Measurements from ENCODE around the gene CCDC92. TPM values are rescaled to one million over a fixed set of nuclear protein-coding genes. Genes with fewer than 3 reads are reported as not detected.

The CCDC92 gene
- polyA plus RNA-seq, 2 donors: 14.0 to 17.5 TPM

DNA sequence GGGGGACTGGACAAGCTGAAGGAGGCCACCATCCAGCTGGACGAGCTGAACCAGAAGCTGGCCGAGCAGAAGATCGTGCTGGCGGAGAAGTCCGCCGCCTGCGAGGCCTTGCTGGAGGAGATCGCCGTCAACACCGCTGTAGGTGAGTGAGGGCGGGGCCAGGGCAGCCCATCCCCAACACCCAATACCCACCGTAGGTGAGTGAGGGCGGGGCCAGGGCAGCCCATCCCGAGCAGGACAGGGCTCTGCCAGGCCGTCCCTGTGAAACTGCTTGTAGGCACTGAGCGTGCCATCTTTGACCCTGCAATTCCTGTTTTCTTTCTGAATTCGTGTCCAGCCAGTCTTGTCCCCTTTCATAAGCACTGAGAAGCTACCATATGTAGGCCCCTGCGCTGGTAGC lies 74.0 kb downstream of the CCDC92 start:
- H3K27me3 ChIP-seq (ENCODE audit: control insufficient read depth in 1 of 2, insufficient read depth in 2 of 2, low read length in 2 of 2): no peaks in the 10 kb centered on the region
- H3K4me1 ChIP-seq (ENCODE audit: control insufficient read depth in 2 of 2, insufficient read depth in 2 of 2, low read length in 1 of 2): no peaks in the 10 kb centered on the region
- H3K36me3 ChIP-seq (ENCODE audit: control insufficient read depth in 2 of 2, insufficient read depth in 2 of 2, low read length in 1 of 2): no peaks in the 10 kb centered on the region
- 88 to 90% methylated on average over 18 of the region's 18 CpGs for WGBS, 2 donors
- H3K27ac ChIP-seq (ENCODE audit: low read depth in 2 of 2, low read length in 1 of 2): no peak overlapping the region
- no peak overlapping the region for H3K4me3 ChIP-seq (ENCODE audit: low read depth in 1 of 2, low read length in 2 of 2)
- no peaks in the 10 kb centered on the region for H3K9me3 ChIP-seq (ENCODE audit: control insufficient read depth in 2 of 2, insufficient read depth in 1 of 2, low read depth in 1 of 2, low read length in 1 of 2)

DNA sequence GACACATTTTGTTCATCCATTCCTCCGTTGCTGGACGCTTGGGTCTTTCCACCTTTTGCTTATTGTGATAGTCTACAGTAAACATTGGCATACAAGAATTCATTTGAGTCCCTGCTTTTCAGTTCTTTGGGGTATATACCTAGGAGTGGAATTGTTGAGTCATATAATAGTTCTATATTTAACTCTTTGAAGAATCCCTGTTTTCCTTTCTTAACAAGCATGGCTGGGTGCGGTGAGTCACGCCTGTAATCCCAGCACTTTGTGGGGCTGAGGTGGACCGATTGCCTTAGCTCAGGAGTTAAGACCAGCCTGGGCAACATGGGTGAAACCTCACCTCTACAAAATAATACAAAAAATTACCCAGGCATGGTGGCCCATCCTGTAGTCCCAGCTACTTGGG lies 75.4 kb downstream of the CCDC92 start:
- H3K27ac ChIP-seq (ENCODE audit: low read depth in 2 of 2, low read length in 1 of 2): no peak overlapping the region
- 65 to 72% methylated on average over 5 of the region's 5 CpGs for WGBS, 2 donors
- H3K4me1 ChIP-seq (ENCODE audit: control insufficient read depth in 2 of 2, insufficient read depth in 2 of 2, low read length in 1 of 2): no peaks in the 10 kb centered on the region
- no peaks in the 10 kb centered on the region for H3K36me3 ChIP-seq (ENCODE audit: control insufficient read depth in 2 of 2, insufficient read depth in 2 of 2, low read length in 1 of 2)
- H3K27me3 ChIP-seq (ENCODE audit: control insufficient read depth in 1 of 2, insufficient read depth in 2 of 2, low read length in 2 of 2): no peaks in the 10 kb centered on the region
- H3K9me3 ChIP-seq (ENCODE audit: control insufficient read depth in 2 of 2, insufficient read depth in 1 of 2, low read depth in 1 of 2, low read length in 1 of 2): no peaks in the 10 kb centered on the region
- H3K4me3 ChIP-seq (ENCODE audit: low read depth in 1 of 2, low read length in 2 of 2): no peak overlapping the region

DNA sequence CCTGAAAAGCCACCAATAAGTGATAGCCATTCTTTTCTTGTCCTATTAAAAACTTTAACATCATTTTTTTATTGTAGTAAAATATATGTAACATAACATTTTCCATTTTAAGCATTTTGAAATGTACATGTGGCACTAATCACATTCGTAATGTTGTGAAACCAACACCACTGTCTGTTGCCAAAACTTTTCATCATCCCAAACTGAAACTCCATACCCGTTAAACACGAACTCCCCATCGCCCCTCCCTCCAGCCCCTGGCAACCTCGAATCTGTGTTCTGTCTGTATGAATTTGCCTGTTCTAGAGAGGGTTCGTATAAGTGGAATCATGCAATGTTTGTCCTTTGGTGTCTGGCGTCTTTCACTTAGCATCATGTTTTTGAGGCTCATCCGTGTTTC lies 75.9 kb downstream of the CCDC92 start:
- WGBS, 2 donors: 45 to 57% methylated on average over 8 of the region's 8 CpGs
- Histone ChIP-seq H3K27me3 (ENCODE audit: control insufficient read depth in 1 of 2, insufficient read depth in 2 of 2, low read length in 2 of 2) (no peaks in the 10 kb centered on the region), H3K9me3 (ENCODE audit: control insufficient read depth in 2 of 2, insufficient read depth in 1 of 2, low read depth in 1 of 2, low read length in 1 of 2) (no peaks in the 10 kb centered on the region), H3K36me3 (ENCODE audit: control insufficient read depth in 2 of 2, insufficient read depth in 2 of 2, low read length in 1 of 2) (no peaks in the 10 kb centered on the region), H3K4me1 (ENCODE audit: control insufficient read depth in 2 of 2, insufficient read depth in 2 of 2, low read length in 1 of 2) (no peaks in the 10 kb centered on the region), H3K27ac (ENCODE audit: low read depth in 2 of 2, low read length in 1 of 2) (no peak overlapping the region), H3K4me3 (ENCODE audit: low read depth in 1 of 2, low read length in 2 of 2) (no peak overlapping the region)

DNA sequence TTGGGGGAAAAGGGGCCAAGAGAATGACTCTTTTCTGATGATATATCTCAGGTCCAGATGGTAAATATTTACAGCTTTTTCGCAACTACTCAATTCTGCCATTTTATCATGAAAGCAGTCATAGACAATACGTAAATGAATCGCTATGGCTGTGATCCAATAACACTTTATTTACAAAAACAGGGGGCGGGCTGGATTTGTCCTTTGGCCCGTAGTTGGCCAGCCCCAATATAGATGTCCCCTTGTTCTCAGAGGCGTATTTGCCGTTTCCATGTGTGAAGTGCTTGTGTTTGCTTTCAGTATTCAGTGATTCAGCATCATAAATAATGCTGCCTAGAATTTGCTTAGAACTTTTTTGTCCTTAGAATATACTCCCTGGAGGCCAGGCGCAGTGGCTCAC lies 77.2 kb downstream of the CCDC92 start:
- 72 to 83% methylated on average over 8 of the region's 8 CpGs for WGBS, 2 donors
- Histone ChIP-seq H3K9me3 (ENCODE audit: control insufficient read depth in 2 of 2, insufficient read depth in 1 of 2, low read depth in 1 of 2, low read length in 1 of 2) (no peaks in the 10 kb centered on the region), H3K27me3 (ENCODE audit: control insufficient read depth in 1 of 2, insufficient read depth in 2 of 2, low read length in 2 of 2) (no peaks in the 10 kb centered on the region), H3K36me3 (ENCODE audit: control insufficient read depth in 2 of 2, insufficient read depth in 2 of 2, low read length in 1 of 2) (no peaks in the 10 kb centered on the region), H3K4me1 (ENCODE audit: control insufficient read depth in 2 of 2, insufficient read depth in 2 of 2, low read length in 1 of 2) (no peaks in the 10 kb centered on the region), H3K4me3 (ENCODE audit: low read depth in 1 of 2, low read length in 2 of 2) (no peak overlapping the region), H3K27ac (ENCODE audit: low read depth in 2 of 2, low read length in 1 of 2) (no peak overlapping the region)

DNA sequence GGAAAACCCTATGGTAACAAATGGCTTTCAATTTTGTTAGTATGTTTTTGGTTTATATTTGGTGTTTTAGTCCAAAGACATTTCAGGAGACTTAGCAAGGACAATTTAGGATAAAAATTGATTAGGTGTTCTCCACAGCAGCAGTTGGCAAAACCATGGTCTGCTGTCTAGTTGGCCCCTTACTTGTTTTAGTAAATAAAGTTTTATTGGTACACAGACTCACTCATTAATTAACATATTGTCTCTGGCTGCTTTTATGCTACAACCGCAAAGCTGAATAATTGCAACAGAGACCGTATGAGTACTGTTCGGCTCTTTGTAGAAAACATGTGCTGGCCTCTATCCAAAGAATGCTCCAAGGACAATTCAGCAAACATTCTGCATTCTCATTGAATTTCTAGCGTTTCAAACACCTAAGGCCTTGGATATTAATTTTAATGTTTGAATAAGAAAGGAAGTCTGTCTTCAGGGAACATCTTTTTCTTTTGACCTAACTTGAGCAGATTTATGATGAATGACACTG lies 77.7 kb downstream of the CCDC92 start:
- Histone ChIP-seq H3K36me3 (ENCODE audit: control insufficient read depth in 2 of 2, insufficient read depth in 2 of 2, low read length in 1 of 2) (no peaks in the 10 kb centered on the region), H3K9me3 (ENCODE audit: control insufficient read depth in 2 of 2, insufficient read depth in 1 of 2, low read depth in 1 of 2, low read length in 1 of 2) (no peaks in the 10 kb centered on the region), H3K4me1 (ENCODE audit: control insufficient read depth in 2 of 2, insufficient read depth in 2 of 2, low read length in 1 of 2) (no peaks in the 10 kb centered on the region), H3K27me3 (ENCODE audit: control insufficient read depth in 1 of 2, insufficient read depth in 2 of 2, low read length in 2 of 2) (no peaks in the 10 kb centered on the region), H3K4me3 (ENCODE audit: low read depth in 1 of 2, low read length in 2 of 2) (no peak overlapping the region), H3K27ac (ENCODE audit: low read depth in 2 of 2, low read length in 1 of 2) (no peak overlapping the region)
- WGBS, 2 donors: 61 to 63% methylated on average over 4 of the region's 4 CpGs

DNA sequence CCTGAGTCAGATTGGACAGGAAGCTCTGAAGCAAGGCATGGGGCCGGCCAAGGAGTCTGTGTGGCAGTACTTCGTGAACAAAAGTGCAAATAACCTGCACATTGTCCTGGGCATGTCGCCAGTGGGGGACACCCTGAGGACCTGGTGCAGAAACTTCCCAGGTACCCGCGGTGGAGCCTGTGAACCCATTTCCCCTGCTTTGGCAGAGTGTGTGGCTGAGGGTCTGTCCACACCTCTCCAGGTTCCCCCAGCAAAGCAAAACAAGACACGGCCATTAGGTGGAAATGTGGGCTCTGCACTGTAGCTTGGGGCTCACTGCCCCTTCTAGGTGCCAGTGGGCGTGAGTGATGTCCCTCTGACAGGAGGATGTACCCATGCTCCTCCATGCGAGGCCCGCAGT lies 79.4 kb downstream of the CCDC92 start:
- 81 to 82% methylated on average over 9 of the region's 9 CpGs for WGBS, 2 donors
- Histone ChIP-seq H3K27ac (ENCODE audit: low read depth in 2 of 2, low read length in 1 of 2) (no peak overlapping the region), H3K9me3 (ENCODE audit: control insufficient read depth in 2 of 2, insufficient read depth in 1 of 2, low read depth in 1 of 2, low read length in 1 of 2) (no peaks in the 10 kb centered on the region), H3K4me1 (ENCODE audit: control insufficient read depth in 2 of 2, insufficient read depth in 2 of 2, low read length in 1 of 2) (no peaks in the 10 kb centered on the region), H3K36me3 (ENCODE audit: control insufficient read depth in 2 of 2, insufficient read depth in 2 of 2, low read length in 1 of 2) (no peaks in the 10 kb centered on the region), H3K4me3 (ENCODE audit: low read depth in 1 of 2, low read length in 2 of 2) (no peak overlapping the region), H3K27me3 (ENCODE audit: control insufficient read depth in 1 of 2, insufficient read depth in 2 of 2, low read length in 2 of 2) (no peaks in the 10 kb centered on the region)

DNA sequence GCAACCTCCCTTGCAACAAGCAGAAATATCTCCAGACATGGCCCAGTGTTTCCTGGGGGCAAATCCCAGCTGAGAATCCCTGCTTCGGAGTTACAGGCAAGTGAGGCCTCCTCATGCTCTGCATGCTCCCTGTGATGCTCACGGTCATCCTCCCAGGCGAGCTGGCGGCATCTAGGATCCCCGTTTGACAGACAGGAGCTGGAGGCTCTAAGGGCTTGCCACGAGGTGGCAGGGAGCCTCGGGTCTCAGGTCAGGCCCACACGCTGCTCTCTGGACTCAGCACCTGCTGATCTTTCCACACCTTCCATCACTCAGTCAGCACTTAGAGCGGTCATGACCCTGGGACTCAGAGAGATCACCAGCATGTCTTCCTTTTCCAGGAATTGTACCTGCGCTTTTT lies 79.8 kb downstream of the CCDC92 start:
- 68 to 72% methylated on average over 10 of the region's 10 CpGs for WGBS, 2 donors

DNA sequence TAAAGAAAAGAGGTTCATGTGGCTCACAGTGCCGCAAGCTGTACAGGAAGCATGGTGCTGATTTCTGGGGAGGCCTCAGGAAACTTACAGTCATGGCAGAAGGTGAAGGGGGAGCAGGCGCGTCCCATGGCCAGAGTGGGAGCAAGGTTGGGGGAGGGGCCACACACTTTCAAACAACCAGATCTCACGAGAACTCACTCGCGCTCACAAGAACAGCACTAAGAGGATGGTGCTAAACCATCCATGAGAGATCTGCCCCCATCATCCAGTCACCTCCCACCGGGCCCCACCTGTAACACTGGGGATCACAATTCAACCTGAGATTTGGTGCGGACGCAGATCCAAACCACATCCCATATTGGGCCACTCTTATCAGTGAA lies 80.5 kb downstream of the CCDC92 start:
- 91 to 93% methylated on average over 9 of the region's 9 CpGs for WGBS, 2 donors
- H3K27ac ChIP-seq (ENCODE audit: low read depth in 2 of 2, low read length in 1 of 2): no peak overlapping the region
- no peaks in the 10 kb centered on the region for H3K4me1 ChIP-seq (ENCODE audit: control insufficient read depth in 2 of 2, insufficient read depth in 2 of 2, low read length in 1 of 2)
- H3K36me3 ChIP-seq (ENCODE audit: control insufficient read depth in 2 of 2, insufficient read depth in 2 of 2, low read length in 1 of 2): no peaks in the 10 kb centered on the region
- H3K4me3 ChIP-seq (ENCODE audit: low read depth in 1 of 2, low read length in 2 of 2): no peak overlapping the region
- H3K27me3 ChIP-seq (ENCODE audit: control insufficient read depth in 1 of 2, insufficient read depth in 2 of 2, low read length in 2 of 2): no peaks in the 10 kb centered on the region
- H3K9me3 ChIP-seq (ENCODE audit: control insufficient read depth in 2 of 2, insufficient read depth in 1 of 2, low read depth in 1 of 2, low read length in 1 of 2): no peaks in the 10 kb centered on the region

More for the DNA sequence above, 79.8 kb downstream of the CCDC92 start:
- Histone ChIP-seq H3K9me3 (ENCODE audit: control insufficient read depth in 2 of 2, insufficient read depth in 1 of 2, low read depth in 1 of 2, low read length in 1 of 2) (no peaks in the 10 kb centered on the region), H3K4me3 (ENCODE audit: low read depth in 1 of 2, low read length in 2 of 2) (no peak overlapping the region), H3K27ac (ENCODE audit: low read depth in 2 of 2, low read length in 1 of 2) (no peak overlapping the region), H3K4me1 (ENCODE audit: control insufficient read depth in 2 of 2, insufficient read depth in 2 of 2, low read length in 1 of 2) (no peaks in the 10 kb centered on the region), H3K27me3 (ENCODE audit: control insufficient read depth in 1 of 2, insufficient read depth in 2 of 2, low read length in 2 of 2) (no peaks in the 10 kb centered on the region), H3K36me3 (ENCODE audit: control insufficient read depth in 2 of 2, insufficient read depth in 2 of 2, low read length in 1 of 2) (no peaks in the 10 kb centered on the region)

DNA sequence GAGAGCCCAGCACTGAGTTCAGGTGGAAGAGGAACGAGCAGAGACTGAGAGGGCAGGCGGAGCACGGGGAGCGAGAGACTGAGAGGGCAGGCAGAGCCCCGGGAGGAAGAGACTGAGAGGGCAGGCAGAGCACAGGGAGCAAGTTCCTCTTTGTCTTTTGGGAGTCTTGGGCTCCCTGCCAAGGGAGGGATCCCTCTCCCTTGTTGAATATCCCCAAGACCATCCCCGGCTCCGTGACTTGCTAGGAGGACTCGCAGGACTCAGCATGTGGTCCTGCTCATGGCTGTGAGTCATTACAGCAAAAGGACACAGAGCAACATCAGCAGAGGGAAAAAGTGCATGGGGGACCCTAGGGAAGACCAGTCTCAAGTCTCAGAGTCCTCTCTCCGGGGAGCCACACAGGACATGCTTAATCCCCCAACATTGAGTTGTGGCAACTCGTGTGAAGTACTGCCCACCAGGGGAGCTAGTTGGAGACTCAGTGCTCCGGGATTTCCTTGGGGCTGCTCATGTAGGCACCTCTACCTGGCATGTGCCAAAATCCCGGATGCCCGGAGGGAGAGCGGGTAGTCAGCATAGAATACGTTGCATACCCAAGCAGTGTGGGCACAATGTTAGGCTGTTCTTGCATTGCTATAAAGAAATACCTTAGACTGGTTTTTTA lies 81.0 kb downstream of the CCDC92 start:
- WGBS, 2 donors: 62 to 67% methylated on average over 15 of the region's 15 CpGs
- no peak overlapping the region for H3K27ac ChIP-seq (ENCODE audit: low read depth in 2 of 2, low read length in 1 of 2)
- H3K4me3 ChIP-seq (ENCODE audit: low read depth in 1 of 2, low read length in 2 of 2): no peak overlapping the region
- H3K4me1 ChIP-seq (ENCODE audit: control insufficient read depth in 2 of 2, insufficient read depth in 2 of 2, low read length in 1 of 2): peaks cover 0 to 3% of the 10 kb centered on the region in 2 donors
- H3K9me3 ChIP-seq (ENCODE audit: control insufficient read depth in 2 of 2, insufficient read depth in 1 of 2, low read depth in 1 of 2, low read length in 1 of 2): no peaks in the 10 kb centered on the region
- no peaks in the 10 kb centered on the region for H3K36me3 ChIP-seq (ENCODE audit: control insufficient read depth in 2 of 2, insufficient read depth in 2 of 2, low read length in 1 of 2)
- H3K27me3 ChIP-seq (ENCODE audit: control insufficient read depth in 1 of 2, insufficient read depth in 2 of 2, low read length in 2 of 2): no peaks in the 10 kb centered on the region

DNA sequence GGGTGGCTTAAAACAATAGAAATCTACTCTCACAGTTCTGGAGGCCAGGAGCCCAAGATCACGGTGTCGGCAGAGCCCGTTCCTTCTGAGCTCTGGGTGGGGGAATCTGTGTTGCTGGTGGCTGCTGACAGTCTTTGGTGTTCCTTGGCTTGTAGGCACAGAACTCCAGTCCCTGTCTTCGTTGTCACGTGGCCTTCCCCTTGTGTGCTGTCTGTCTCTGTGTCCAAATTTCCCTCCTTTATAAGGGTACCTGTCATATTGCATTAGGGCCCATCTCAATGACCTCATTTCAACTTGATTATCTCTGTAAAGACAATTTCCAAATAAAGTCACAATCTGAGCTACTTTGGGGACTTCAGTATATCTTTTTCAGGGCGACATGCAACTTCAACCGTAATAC lies 81.6 kb downstream of the CCDC92 start:
- Histone ChIP-seq H3K4me3 (ENCODE audit: low read depth in 1 of 2, low read length in 2 of 2) (no peak overlapping the region), H3K4me1 (ENCODE audit: control insufficient read depth in 2 of 2, insufficient read depth in 2 of 2, low read length in 1 of 2) (peaks cover 0 to 3% of the 10 kb centered on the region in 2 donors), H3K9me3 (ENCODE audit: control insufficient read depth in 2 of 2, insufficient read depth in 1 of 2, low read depth in 1 of 2, low read length in 1 of 2) (peaks cover 0 to 3% of the 10 kb centered on the region in 2 donors), H3K36me3 (ENCODE audit: control insufficient read depth in 2 of 2, insufficient read depth in 2 of 2, low read length in 1 of 2) (no peaks in the 10 kb centered on the region), H3K27ac (ENCODE audit: low read depth in 2 of 2, low read length in 1 of 2) (no peak overlapping the region), H3K27me3 (ENCODE audit: control insufficient read depth in 1 of 2, insufficient read depth in 2 of 2, low read length in 2 of 2) (no peaks in the 10 kb centered on the region)
- WGBS, 2 donors: 88 to 89% methylated on average over 7 of the region's 7 CpGs
